GM13976 (cell line): ENCODE measurements around the gene GRM1.

ENCODE experiments used
- DNase-seq: peaks from one replicate; pipeline ENCODE4 v3.0.0; 2012; ENCODE audit warnings: low spot score
- CTCF ChIP-seq: IDR thresholded peaks from 2 replicates; pipeline ENCODE4 v1.5.1; 2012; ENCODE audit warnings: borderline replicate concordance, mild to moderate bottlenecking; ENCODE audit not compliant: insufficient read depth; ENCODE audit errors: extremely low read depth, missing control alignments, control extremely low read depth
- in situ Hi-C: fragments of 300-500 bp; cut with MboI; formaldehyde crosslinking; loops from one replicate; pipeline ENCODE4 v1.12.0; 2022; ENCODE audit warnings: low sequenced_read_pairs, mixed read lengths, inconsistent platforms; ENCODE audit not compliant: unreplicated experiment

GRM1 gene

GRCh38 chr6:146397638-146398037 is 368.8 kb downstream of the GRM1 start:
- TF ChIP-seq CTCF: no peak
- in situ Hi-C loops: no loop called here
- DNase-seq: no peak

- DNase-seq: no peak
- in situ Hi-C loops: no loop called here
Observed at GRCh38 chr6:146402476-146402875, 373.6 kb downstream of the GRM1 start.

GRCh38 chr6:146408583-146408982 is 379.7 kb downstream of the GRM1 start:
- in situ Hi-C loops: no loop called here
- DNase-seq: no peak
- no peak for TF ChIP-seq CTCF

More at GRCh38 chr6:146402476-146402875, 373.6 kb downstream of the GRM1 start:
- TF ChIP-seq CTCF: no peak

- no peak for TF ChIP-seq CTCF
- in situ Hi-C loops: no loop called here
- DNase-seq: no peak
Observed at GRCh38 chr6:146410851-146411595, 382.2 kb downstream of the GRM1 start.

GRCh38 chr6:146419576-146419975 is 390.7 kb downstream of the GRM1 start:
- in situ Hi-C loops: no loop called here
- TF ChIP-seq CTCF: no peak
- no peak for DNase-seq

GRCh38 chr6:146420255-146420654 is 391.4 kb downstream of the GRM1 start:
- in situ Hi-C loops: no loop called here
- no peak for TF ChIP-seq CTCF
- DNase-seq: no peak
